H1 (cell line): ENCODE results near the gene CELF1. TPM values are rescaled to one million over a fixed set of nuclear protein-coding genes. Genes with fewer than 3 reads are reported as not detected.

Experiments
- polyA plus RNA-seq, 7 experiments: library from polyadenylated mRNA; depleted of rRNA in 3 of 7; stranded (reverse) in 5 of 7; unstranded in 2 of 7; fragments of >200 nt in 5 of 7; fragments of 200-250 nt in 2 of 7; gene quantifications; 1 replicate in 5 of 7; 2 replicates in 1 of 7; 4 replicates in 1 of 7; pipeline versions ENCODE4 v1.2.1 to v1.2.3, GENCODE V29; 2011 to 2013; ENCODE audit warnings: missing spikeins in 2 of 7, mixed read lengths in 2 of 7
- total RNA-seq: library from RNA; stranded (reverse); fragmentation: NEBNext Ultra II Directional; extraction: Animal tissue kit (Norgen Biotek cat#: 25700); gene quantifications from 2 replicates; pipeline ENCODE4 v1.2.1, GENCODE V29; 2021
- TF ChIP-seq, protein P1 (sequence below): fragments of 300-600 bp; sonication (generic); IDR thresholded peaks from 2 replicates; pipeline ENCODE4 v1.7.1; 2012; ENCODE audit warnings: low read length, moderate library complexity, mild to moderate bottlenecking, inconsistent platforms; ENCODE audit not compliant: insufficient replicate concordance

Gene CELF1
- total and polyA plus RNA-seq, 2 of the 8 experiments (the other 6 are each of a cell fraction or from before 2014, with no cell fraction given) = 131 to 197 TPM

DNA sequence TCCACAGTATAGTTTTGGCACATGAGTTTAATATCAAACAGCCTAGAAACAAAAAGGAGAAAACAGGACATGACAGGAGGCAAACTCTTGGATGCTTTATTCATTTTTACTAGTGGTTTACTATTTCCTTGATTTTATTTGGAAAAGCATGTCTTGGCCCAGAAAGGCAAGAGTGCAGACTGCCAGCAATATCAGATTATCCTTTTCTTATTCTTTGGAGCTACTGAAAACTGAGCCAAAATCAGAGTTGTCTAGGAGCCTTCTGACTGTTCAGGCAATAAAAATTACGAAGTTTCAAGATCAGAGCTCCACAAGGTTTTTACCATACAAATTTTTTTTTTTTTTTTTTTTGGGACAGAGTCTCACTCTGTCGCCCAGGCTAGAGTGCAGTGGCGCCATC is 16.0 kb downstream of the CELF1 start (continued):
- TF ChIP-seq, protein P1, sequence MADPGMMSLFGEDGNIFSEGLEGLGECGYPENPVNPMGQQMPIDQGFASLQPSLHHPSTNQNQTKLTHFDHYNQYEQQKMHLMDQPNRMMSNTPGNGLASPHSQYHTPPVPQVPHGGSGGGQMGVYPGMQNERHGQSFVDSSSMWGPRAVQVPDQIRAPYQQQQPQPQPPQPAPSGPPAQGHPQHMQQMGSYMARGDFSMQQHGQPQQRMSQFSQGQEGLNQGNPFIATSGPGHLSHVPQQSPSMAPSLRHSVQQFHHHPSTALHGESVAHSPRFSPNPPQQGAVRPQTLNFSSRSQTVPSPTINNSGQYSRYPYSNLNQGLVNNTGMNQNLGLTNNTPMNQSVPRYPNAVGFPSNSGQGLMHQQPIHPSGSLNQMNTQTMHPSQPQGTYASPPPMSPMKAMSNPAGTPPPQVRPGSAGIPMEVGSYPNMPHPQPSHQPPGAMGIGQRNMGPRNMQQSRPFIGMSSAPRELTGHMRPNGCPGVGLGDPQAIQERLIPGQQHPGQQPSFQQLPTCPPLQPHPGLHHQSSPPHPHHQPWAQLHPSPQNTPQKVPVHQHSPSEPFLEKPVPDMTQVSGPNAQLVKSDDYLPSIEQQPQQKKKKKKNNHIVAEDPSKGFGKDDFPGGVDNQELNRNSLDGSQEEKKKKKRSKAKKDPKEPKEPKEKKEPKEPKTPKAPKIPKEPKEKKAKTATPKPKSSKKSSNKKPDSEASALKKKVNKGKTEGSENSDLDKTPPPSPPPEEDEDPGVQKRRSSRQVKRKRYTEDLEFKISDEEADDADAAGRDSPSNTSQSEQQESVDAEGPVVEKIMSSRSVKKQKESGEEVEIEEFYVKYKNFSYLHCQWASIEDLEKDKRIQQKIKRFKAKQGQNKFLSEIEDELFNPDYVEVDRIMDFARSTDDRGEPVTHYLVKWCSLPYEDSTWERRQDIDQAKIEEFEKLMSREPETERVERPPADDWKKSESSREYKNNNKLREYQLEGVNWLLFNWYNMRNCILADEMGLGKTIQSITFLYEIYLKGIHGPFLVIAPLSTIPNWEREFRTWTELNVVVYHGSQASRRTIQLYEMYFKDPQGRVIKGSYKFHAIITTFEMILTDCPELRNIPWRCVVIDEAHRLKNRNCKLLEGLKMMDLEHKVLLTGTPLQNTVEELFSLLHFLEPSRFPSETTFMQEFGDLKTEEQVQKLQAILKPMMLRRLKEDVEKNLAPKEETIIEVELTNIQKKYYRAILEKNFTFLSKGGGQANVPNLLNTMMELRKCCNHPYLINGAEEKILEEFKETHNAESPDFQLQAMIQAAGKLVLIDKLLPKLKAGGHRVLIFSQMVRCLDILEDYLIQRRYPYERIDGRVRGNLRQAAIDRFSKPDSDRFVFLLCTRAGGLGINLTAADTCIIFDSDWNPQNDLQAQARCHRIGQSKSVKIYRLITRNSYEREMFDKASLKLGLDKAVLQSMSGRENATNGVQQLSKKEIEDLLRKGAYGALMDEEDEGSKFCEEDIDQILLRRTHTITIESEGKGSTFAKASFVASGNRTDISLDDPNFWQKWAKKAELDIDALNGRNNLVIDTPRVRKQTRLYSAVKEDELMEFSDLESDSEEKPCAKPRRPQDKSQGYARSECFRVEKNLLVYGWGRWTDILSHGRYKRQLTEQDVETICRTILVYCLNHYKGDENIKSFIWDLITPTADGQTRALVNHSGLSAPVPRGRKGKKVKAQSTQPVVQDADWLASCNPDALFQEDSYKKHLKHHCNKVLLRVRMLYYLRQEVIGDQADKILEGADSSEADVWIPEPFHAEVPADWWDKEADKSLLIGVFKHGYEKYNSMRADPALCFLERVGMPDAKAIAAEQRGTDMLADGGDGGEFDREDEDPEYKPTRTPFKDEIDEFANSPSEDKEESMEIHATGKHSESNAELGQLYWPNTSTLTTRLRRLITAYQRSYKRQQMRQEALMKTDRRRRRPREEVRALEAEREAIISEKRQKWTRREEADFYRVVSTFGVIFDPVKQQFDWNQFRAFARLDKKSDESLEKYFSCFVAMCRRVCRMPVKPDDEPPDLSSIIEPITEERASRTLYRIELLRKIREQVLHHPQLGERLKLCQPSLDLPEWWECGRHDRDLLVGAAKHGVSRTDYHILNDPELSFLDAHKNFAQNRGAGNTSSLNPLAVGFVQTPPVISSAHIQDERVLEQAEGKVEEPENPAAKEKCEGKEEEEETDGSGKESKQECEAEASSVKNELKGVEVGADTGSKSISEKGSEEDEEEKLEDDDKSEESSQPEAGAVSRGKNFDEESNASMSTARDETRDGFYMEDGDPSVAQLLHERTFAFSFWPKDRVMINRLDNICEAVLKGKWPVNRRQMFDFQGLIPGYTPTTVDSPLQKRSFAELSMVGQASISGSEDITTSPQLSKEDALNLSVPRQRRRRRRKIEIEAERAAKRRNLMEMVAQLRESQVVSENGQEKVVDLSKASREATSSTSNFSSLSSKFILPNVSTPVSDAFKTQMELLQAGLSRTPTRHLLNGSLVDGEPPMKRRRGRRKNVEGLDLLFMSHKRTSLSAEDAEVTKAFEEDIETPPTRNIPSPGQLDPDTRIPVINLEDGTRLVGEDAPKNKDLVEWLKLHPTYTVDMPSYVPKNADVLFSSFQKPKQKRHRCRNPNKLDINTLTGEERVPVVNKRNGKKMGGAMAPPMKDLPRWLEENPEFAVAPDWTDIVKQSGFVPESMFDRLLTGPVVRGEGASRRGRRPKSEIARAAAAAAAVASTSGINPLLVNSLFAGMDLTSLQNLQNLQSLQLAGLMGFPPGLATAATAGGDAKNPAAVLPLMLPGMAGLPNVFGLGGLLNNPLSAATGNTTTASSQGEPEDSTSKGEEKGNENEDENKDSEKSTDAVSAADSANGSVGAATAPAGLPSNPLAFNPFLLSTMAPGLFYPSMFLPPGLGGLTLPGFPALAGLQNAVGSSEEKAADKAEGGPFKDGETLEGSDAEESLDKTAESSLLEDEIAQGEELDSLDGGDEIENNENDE = no peak
